GM20431 (cell line): Measurements from ENCODE around the gene HNRNPC.
"Not testable (repeated sequence)": the region's sequence is repeated elsewhere in the genome, so short reads cannot be mapped to it uniquely, and the experiment has no call there.

ENCODE experiments used
- in situ Hi-C: fragments of 300-500 bp; cut with MseI, MboI; formaldehyde crosslinking; loops from one replicate; pipeline ENCODE4 v1.15.0; 2020; ENCODE audit warnings: low sequenced_read_pairs; ENCODE audit not compliant: unreplicated experiment

The HNRNPC gene

DNA sequence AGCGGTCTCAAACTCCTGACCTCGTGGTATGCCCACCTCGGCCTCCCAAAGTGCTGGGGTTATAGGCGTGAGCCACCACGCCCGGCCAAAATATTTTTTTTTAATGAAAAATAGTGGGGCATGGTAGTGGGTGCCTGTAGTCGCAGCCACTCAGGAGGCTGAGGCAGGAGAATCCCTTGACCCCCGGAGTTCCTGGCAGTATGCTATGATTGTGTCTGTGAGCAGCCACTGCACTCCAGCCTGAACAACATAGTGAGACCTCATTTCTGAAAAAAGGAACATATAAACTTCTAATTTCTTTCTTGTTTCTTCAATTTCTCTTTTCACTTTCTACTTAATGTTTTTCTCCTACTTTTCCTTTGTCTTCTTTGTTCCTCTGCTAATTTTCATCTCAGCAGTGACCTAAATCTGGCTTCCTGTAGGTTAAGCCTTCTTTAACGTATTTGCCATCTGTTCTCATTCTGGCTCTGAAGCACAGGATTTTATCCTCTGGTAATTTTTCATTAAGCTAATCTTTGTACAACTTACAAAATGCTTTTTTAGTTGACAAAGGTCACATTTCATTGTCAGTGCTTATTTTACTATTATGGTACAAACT is 6.1 kb upstream of the HNRNPC start:
- in situ Hi-C loops = no loop called here

DNA sequence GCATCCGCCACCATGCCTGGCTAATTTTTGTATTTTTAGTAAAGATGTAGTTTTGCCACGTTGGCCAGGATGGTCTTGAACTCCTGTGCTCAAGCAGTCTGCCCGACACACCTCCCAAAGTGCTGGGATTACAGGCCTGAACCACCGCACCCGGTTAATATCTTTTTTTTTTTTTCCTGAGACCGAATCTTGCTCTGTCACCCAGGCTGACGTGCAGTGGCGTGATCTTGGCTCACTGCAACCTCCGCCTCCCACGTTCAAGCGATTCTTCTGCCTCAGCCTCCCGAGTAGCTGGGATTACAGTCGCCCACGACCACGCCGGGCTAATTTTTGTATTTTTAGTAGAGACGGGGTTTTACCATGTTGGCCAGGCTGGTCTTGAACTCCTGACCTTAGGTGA is 3.4 kb upstream of the HNRNPC start:
- in situ Hi-C loops = not testable (repeated sequence)

DNA sequence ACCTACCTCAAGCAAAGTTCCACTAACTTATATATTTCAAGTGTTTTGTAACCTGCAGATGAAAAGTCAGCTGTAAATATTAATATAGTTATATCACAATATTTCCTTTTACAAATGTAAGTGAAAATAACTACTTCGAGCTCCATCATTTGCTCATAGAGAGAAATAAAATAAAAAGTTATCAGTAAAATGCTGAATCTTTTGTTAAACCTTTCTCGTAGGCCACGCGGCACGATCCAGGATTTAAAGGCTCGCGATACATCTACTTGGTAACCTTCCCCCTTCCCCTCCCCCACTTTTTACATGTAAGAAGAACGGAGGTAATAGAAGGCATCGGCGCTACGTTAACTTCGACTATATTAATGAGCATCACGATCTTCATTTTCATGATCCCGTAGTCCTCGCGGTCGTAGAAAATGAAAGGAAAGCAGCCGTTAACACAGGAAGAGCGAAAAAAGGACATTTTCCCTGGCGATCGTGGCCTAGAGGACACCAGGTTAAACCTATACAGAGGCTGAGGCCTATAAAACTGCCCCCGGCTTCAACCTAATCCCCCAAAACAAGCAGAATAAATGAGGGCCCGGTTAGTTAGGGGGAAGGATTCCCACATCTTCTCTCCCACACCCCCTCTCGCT is 508 bp downstream of the HNRNPC start:
- in situ Hi-C loops = no loop called here

DNA sequence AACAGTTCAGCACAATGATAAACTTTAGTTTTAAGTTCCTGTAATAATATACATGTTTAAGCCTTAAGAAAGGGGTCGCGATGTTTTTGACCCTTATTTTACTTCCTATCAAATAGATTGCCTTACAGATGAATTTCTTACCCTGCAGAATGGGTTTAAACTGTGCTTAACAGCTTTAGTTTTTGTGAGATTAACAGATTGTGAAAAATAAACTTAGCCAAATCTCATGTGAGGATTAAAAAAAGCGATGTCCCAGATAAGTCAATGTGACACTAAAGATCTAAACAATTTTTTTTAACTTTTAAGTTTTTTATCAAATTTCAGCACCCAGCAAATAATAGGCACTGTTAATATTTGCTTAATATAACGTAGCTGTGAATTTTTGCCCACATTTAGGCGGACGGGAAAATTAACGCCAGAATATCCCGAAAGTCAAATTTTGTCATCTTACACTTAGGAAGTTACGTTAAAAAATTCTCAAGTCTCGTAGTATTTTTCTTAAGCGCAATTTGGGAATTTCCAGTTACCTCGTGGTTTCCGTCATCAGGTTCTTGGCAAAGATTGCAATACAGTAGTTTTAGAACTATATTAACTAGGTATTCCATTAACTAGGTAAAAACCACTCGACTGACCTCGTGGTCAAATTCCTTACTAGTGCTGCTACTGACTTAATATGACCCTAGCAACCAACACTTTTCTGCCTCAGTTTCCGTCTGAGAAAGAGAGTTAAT is 1.2 kb downstream of the HNRNPC start:
- in situ Hi-C loops = no loop called here

DNA sequence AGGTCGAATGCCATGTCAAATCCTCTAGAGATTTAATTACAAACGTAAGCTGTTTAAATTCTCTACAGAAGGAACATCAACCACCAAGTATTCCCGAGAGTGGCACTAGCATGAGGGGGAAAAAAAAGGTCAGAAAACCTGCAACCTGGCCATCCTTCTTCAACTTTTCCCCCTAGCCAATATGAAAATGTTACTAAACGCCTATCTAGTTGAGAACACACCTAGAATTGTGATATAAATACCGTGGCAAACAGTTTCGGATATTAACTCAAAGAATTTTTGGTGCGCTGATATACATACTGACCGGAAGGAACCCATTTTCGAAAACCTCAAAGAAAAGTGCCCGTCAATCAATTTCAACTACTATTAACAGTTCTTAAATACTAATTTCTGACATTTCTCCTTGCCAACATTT is 1.8 kb downstream of the HNRNPC start:
- in situ Hi-C loops = no loop called here

DNA sequence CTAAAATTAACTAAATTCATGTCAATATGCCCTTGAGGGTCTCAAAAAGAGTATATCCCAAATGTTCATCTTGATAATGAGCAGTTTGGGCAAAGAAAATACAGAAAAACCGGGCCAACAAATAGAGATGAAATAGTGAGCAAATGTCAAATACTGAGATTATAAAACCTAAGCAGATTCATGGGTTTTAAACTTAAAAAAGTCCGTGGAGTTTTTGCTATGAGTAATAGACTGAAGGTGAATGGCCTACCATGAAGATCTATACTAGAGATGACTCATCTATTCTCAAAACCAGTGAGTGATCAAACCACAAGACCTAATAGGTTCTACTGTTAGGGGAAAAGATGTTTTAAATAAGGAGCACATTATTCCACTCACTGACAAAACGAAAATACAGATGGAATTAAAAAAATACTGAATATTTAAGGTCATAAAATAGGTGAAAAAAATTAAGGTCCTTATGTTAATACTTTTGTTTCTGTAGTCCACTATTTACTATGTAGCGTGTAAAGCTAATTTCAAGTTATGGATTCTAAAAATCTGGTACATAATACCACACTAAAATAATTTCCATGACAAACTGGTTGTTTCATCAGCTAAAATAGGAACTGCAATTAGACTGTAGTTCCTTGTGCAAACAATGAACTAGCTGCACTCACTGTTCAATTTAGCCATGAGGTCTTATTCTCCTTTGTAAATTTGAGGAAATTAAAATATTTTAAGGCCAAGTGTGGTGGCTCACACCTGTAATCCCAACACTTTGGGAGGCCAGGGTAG is 5.0 kb downstream of the HNRNPC start:
- in situ Hi-C loops = no loop called here

DNA sequence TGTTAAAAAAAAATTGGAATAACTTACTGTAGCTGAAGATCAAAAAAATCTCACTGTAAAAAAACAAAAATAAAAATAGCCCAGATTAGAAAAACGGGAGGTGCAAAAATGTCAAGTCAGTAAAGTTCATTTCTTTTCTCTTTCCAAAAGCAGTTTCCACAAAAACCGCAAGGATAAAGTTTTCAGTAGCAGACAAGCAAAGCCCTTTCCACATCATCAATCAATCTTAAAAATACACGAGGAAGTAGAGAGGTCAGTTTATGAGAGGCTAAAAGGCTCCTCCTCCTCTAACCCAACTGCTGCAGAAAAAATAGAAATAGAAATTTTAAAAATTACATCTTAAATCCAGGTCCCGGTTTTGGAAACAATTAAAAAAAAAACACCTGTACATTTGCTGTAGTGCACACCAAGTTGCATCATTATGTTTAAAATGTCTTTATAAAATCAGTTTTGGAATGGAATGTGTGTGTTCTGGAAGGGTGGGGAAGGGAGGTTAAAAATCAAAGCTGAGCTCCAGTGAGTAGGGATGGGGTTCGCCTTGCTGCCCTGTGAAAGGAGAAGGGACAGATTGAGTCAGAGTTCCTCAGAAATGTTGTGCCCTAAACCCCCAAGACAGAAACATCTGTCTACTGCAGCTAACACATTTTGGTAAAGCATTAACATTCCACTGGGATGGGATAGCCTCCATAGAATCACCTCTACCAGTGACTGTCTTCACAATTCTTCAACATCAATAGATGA is 5.8 kb downstream of the HNRNPC start:
- in situ Hi-C loops = no loop called here

DNA sequence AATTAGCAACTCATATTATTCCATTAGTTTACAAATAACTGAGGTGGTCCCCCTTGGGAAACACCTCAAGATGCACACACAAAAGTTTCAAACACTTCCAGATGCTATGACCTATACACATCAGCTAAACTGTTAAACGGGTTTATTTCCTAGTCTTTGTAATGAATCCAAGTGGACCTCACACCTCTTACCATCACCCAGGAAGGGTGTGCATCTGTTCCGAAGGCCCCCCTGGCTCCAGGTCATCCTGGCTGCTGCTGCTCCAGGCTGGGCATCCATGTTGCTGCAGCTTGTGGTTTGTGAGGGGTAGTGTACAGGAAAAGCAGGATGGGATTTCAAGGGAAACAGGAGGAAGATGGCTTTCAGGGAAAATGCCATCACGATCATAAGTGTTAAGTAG is 6.8 kb downstream of the HNRNPC start:
- in situ Hi-C loops = no loop called here

DNA sequence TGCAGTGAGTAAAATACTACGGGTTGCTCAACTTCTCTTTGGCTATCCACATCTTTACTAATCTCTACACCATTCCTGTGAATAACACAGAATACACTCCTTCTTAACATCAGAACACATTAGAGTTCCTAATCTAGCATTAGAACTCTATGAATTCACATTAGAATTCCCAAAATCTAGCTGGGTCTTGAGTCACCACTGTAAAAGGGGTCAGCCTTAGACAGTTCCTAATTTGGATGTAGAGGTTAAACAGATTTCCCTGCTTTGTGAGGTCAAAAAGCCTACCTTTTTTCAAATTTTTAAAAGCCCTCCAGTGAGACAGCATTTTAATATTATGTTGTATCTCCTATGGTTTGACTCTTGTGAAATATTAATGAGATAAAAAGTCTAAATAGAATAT is 7.4 kb downstream of the HNRNPC start:
- in situ Hi-C loops = no loop called here

DNA sequence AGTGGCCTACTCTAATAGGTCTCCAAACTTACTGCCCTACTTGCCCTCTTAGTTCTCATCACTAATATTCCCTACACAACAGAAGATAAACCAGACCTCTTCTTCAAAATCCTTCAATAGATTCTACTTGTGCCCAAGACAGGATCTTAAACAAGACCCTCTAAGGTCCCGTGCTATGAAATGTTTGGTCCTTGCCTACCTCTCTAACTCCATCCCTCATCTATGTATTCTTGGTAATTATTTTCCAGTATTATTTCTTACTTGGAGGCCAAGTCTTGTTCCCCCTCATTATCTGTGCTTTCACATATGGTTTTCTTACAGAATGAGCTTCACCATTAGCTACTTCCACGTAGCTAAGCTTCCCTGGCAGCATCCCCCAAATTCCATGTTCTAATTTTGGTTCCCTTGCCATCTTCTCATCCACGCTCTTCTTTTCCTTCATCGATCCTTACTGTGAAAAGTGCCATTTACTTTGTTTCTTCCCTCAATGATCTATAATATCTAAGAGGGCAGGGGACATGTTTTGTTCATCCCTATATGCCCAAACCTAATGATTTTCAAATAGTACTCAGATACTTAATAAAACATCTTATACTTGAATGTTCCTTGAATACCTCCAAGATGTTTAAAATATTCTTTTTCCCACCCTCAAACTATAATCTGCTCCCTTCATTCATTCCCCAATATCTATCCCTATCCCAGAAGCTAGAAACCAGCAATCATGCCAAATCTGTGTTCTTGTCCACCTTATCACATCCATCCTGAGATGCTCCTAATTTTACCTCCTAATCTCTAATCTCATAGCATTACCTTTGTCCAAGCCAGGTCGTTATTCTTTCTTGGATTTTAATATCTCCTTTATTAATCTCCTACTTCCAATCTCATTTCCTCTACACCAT is 10.1 kb downstream of the HNRNPC start:
- in situ Hi-C loops = no loop called here

DNA sequence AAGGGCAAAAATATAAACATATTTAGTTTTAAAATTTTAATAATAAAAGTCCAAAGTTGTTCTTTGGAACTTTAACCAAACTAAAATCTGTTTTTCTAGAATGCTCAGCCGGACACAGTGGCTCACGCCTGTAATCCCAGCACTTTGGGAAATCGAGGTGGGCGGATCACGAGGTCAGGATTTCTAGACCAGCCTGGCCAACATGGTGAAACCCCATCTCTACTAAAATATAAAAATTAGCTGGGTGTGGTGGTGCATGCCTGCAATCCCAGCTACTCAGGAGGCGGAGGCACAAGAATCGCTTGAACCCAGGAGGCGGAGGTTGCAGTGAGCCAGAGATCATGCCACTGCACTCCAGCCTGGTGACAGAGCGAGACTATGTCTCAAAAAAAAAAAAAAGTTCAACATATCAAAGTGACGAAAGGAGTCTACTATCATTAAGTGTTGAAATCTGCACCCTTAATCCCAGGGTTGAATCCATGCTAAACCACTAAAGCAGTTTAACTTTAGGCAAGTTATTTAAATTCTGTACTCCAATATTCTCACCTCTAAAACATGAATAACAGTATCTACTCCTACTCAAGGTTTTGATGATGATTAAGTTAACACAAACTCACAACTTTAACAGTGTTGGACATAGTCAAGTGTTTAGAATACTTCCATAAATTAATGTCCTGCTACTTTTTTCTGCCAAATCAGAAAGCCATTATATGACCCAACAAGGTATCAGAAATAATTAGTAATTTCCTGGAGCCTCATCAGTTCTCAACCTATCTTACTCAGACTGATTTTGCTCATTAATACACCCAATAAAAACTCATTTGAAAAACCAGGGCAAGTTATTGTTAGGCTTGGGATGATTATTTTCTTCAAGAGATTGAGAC is 11.0 kb downstream of the HNRNPC start:
- in situ Hi-C loops = no loop called here

DNA sequence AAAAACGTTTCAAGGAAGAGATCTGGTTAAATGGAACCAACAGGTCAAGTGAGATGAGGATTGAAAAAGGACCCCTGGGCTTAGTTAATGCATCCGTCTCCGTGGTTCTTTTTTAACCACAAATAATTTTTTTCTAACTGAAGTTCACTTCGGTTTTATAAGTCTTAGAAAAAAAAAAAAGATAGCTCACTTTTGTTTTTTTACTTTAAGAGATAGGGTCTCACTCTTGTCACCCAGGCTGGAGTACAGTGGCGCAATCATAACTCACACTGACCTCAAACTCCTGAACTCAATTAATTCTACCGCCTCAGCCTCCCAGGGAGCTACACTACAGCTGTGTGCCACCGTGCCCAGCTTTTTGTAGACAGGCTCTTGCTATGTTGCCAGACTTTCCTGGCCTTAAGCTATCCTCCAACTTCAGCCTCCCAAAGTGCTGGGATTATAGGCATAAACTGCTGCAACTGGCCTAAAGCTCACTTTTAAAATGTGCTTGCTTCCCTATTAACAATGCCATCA is 11.8 kb downstream of the HNRNPC start:
- in situ Hi-C loops = no loop called here

DNA sequence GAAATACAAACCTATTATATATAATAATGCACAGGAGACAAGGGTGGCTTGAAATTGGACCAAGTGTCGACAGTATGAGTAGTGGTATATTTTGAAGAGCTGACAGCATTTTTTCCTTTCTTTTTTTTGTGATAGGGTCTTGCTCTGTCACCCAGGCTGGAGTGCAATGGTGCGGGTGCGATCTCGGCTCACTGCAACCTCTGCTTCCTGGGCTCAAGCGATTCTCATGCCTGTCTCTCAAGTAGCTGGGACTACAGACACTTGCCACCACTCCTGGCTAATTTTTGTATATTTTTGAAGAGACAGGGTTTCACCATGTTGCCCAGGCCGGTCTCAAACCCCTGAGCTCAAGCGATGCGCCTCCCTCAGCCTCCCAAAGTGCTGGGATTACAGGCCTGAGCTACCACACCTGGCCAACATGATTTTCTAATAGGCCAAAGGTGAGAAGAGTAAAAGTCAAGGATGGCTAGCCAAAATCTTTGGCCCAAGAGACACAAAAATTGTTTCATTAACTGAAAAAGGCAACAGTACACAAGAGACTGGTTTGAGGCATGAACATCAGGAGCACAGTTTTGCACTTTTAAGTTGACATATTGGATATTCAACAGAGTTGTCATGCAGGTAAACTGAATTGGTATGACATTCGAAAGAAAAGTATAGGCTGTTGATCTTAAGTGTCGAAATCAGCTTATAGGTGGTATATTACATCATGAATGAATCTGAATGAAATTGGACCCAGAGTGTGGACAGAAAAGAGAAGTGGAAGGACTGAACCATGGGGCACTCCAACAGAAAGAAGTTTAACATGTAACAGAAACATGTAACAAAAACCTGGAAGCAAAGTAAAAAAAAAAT is 12.5 kb downstream of the HNRNPC start:
- in situ Hi-C loops = no loop called here

DNA sequence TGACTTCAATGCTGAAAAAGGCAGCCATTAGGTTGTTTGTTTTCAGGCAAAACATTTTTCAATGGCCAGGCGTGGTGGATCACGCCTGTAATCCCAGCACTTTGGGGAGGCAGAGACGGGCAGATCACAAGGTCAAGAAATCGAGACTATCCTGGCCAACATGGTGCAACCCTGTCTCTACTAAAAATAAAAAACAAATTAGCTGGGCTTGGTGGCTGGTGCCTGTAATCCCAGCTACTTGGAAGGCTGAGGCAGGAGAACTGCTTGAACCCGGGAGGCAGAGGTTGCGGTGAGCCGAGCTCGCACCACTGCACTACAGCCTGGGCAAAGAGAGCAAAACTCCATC is 13.2 kb downstream of the HNRNPC start:
- in situ Hi-C loops = not testable (repeated sequence)

DNA sequence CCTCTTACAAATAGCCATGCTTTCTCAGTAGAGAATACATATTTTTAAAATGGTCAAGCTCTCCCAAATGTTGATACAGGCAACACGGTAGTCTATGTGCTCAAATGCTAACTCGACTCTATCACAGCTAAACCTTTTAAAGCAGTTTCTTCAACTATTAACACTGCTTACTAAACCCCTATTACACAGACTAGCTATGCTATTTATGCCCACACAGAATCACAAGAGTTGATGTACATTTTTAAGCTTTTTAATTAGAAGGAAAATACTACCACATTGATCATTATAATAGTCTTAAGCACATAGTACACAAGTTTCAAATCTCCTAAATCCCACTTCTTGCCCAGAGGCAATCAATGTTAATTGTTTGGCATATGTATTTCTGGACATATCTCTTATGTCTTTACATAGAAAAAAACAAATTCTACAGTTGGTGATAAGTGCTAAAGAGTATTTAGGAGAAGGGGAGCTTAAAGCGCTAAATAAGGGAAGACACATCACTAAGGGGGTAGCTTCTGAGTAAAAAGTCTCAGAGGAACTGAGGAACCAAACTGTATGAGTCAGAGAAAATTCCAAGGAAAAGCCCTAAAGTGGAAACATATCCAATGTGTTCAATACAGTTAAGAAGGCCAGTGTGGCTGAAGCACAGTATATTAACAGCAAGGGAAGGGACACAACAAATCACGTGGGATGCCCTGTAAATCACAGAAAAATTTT is 13.7 kb downstream of the HNRNPC start:
- in situ Hi-C loops = no loop called here

DNA sequence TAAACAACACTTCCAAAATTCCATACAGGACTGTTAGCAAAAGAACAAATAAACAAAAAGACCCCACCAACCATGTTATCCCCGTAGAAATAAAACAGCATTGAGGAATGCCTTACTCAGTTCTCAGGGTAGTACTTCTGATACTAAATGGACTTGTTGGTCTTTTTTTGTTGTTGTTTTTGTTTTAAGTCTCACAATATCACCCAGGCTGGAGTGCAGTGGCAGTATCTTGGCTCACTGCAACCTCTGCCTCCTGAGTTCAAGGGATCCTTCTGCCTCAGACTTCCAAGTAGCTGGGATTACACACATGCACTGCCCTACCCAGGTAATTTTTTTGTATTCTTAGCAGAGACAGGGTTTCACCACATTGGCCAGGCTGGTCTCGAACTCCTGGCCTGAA is 17.1 kb downstream of the HNRNPC start:
- in situ Hi-C loops = no loop called here

DNA sequence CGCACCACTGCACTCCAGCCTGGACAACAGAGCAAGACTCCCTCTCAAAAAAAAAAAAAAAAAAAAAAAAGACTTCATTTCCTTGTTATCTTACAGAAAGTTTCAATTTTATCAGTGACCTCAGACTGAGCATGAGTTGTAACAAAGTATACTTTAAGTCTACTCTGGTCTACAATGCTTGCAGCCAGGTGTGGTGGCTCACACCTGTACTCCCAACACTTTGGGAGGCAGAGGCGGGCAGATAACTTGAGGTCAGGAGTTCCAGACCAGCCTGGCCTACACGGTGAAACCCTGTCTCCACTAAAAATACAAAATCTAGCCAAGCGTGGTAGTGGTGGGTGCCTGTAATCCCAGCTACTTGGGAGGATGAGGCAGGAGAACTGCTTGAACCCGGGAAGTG is 18.0 kb downstream of the HNRNPC start:
- in situ Hi-C loops = no loop called here
